HTR-8/SVneo (cell line): ENCODE data around the gene DDX42.
A peak's percentile ranks its signal among the peaks of the same experiment; 100 is the strongest.
"Not testable (repeated sequence)": the region's sequence is repeated elsewhere in the genome, so short reads cannot be mapped to it uniquely, and the experiment has no call there.

Experiments used
- DNase-seq: peaks from one replicate; pipeline ENCODE4 v3.0.0; 2011; ENCODE audit warnings: low spot score, mixed read lengths; ENCODE audit not compliant: insufficient read length
- FAIRE-seq: peaks from 2 replicates; lab custom pipeline; 2011; peaks lifted over from hg19 to GRCh38; lab: Jason Lieb, UNC

DDX42 gene

GRCh38 chr17:63834431-63835166 is 60.6 kb downstream of the DDX42 start:
- DNase-seq: peak; percentile 79
- FAIRE-seq: peak; percentile 66

- DNase-seq: no peak
- FAIRE-seq: no peak
Observed at GRCh38 chr17:63835167-63835720, 61.3 kb downstream of the DDX42 start.

DNA sequence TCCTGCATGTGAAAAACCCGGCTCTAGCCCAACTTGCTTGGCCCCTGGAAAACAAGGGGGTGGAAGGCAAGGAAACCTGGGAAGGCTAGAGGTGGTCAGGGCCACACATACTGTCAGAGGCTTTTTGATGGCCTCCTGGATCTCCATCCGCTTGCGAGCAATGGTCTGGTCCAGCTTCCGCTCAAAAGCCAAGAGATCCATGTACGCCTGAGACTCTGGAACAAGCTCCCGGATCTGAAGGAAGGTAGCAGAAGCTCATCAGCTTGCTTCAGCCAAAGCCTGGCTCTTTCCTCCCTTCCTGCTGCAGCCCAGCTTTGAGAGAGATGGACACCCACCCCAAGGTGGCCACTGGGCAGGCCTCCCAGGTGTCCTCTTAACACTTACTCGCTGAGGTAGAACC is 62.8 kb downstream of the DDX42 start:
- DNase-seq: no peak
- FAIRE-seq: no peak

DNA sequence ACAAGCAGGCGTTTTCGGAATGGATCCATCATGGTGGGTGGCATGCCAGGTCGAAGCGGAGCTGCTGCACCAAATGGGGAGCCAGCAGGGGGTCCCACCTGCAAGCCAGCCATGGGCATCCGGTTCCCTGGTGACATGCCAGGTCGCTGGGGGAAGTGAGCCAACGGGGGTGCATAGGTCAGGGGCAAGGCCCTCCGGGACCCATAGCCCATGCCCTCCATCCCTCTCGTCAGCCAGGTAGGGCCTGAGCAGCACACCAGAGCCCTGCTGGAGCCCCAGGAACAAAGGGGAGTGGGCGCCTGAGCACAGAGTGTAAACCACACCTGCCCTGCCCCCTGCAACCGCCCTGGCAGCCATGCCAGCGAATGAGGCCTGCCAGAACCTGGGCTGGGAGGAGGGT is 63.5 kb downstream of the DDX42 start:
- FAIRE-seq (no peak), DNase-seq (no peak)

- DNase-seq (no peak), FAIRE-seq (no peak)
Observed at GRCh38 chr17:63837962-63838600, 64.1 kb downstream of the DDX42 start.

GRCh38 chr17:63838631-63839171 is 64.7 kb downstream of the DDX42 start:
- DNase-seq: no peak

DNA sequence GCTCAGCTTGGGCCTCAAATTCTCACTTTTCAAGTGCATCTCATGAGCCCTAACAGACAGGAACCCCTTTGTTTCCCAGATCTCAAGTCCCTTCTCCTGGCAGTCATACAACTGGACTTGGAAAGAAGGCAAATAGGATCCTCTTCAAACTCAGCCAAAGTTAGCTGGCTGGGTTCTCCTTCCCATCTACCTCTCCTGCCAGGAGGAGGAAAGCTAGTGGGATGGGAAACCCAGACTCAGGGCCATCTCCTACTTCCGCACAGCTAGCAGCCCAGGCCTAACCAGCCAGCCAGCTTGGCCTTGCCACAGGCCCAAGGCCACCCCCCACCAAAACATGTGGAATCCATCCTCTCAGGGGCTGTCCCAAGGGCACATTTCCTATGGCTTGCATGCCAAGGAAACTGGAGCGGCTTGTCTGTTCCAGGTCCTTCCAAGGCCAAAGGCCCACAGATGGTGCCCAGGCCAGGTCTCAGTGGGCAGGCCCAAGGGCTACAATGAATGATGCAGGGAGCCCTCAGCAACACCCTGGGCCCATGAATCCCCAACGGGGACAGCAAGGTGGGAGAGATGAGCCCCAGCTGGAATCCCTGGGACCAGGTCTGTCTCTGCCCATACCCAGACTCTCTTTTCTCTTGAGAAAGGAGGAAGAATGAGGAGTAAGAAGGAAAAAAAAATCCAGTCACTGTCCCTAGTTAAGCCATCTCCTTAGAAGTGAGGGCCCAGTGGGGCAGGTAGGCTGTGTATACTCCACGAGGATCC is 66.8 kb downstream of the DDX42 start:
- DNase-seq (no peak), FAIRE-seq (no peak)

More at GRCh38 chr17:63838631-63839171, 64.7 kb downstream of the DDX42 start:
- no peak for FAIRE-seq

- no peak for DNase-seq
- no peak for FAIRE-seq
Observed at GRCh38 chr17:63841350-63842172, 67.6 kb downstream of the DDX42 start.

DNA sequence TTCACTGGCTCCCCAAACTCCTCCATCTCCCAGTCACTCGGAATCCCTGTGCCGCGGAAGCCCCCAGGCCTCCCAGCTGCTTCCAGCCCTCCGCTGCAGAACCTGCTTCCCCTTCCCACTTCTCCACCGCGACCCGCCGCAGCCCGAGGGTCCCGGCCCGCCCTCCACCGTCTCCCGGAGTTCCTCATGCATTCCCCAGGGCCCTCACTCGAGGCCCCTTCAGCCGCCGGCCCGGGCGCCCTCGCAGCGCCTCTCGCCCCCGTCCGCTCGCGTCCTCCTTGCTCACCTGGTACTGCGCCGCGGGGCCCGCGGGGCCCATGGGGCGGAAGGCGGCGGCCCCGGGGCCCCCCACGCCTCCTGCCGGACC is 68.2 kb downstream of the DDX42 start:
- no peak for FAIRE-seq
- peak; percentile 43 for DNase-seq

DNA sequence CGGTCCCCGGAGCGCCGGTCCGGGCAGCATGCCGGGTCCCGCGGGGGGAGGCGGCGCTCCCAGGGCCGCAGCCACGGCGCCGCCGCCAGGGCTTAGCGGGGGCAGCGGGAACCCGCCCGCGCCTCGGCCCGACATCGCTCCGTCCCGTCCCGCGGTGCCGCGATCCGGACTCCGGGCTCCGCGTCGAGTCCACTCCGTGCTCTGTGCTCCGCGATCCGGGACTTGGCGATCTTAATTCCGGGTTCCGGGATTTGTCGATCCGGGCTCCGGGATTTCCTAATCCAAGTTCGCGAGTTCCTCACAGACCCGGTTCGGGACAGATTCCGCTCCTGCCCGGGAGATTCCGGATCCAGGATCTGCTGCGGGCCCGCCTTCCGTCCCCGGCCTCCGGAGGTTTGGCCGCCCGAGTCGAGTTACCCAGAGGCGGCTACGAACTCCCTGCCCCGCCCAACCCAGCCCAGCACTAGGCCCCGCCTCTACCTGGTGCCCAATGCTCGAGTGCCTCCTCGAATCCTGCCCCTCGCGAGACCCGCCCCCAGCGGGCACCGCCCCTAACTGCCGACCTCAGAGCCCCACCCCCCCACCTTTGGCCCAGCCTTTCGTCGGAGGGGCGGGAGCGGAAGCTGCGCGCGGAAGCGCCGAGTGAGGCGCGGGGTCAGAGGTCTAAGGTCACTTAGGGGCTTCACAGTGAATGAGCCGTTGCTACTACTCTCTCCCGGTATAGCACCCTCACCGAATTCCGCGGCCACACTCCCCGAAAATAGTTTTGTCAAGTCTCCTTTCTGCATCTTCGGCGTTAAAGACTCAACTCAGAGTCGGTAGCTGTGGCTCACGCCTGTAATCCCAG is 68.8 kb downstream of the DDX42 start, which contains the start of gene SMARCD2:
SMARCD2 (minus strand) TSS at position 146 of the 847 bp plus-strand sequence; CDS start at position 135, 11 bp downstream.
- peak; percentile 96 for FAIRE-seq
- DNase-seq: peak; percentile 99

- DNase-seq, FAIRE-seq: not testable (repeated sequence)
Observed at GRCh38 chr17:63843387-63843888, 69.5 kb downstream of the DDX42 start.

DNA sequence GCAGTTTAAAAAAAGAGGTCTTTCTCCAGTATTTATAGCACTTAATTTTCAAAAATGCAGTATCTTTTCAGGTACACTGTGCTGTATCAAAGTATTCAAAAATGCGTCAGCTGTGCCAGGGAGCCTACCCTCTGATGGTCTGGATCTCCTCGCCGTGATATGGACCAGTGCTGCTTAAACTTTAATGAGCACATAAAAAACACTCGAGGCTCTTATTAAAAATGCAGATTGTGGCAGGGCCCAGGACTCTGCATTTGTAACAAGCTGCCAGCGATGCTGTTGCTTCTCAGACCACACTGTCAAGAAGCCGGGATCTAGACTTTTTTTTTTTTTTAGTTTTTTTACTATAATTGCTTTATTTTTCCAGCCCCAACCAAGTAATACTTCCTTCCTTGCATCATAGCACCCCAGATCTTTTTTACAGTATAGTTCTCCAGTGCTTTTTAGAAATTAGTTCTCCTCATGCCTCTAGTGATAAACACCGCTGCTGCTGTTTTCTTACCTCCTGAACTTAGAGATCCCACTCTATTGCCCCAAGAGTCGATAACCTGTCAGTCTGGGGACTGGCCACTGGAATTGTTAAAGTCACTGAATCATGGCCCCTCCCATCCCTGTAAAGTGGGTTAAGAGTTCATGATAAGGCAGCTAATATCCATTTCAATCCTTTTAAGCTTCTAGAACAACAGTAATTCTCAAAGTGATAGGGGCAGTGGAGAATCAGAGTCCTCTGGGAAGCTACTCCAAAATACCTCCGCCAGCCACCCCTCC is 70.1 kb downstream of the DDX42 start:
- DNase-seq (no peak), FAIRE-seq (no peak)

GRCh38 chr17:63845509-63845908 is 71.5 kb downstream of the DDX42 start:
- no peak for FAIRE-seq
- DNase-seq: no peak

GRCh38 chr17:63847525-63848249 is 73.7 kb downstream of the DDX42 start:
- DNase-seq (no peak), FAIRE-seq (no peak)

- FAIRE-seq (no peak), DNase-seq (peak; percentile 93)
Observed at GRCh38 chr17:63848834-63849689, 75.1 kb downstream of the DDX42 start.

DNA sequence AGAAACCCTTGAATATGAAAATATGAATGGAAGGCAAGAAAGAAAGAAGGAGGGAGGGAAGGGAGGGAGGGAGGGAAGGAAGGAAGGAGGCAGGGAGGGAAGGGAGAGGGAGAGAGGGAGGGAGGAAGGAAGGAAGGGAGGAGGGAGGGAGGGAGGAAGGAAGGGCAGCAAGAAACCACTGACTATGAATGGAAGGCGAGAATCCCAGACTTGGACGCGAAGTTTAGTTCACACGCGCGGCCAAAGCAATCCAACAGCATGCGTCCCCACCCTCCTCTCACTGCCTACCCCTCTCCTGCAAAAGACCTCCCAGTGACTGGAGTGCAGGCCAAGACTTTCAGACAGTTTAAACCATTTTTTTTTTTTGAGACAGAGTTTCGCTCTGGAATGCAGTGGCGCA is 76.4 kb downstream of the DDX42 start:
- FAIRE-seq (no peak), DNase-seq (no peak)
